SH-SY5Y (cell line): ENCODE data around the gene ADPRHL1.

Source experiments
- GATA2 ChIP-seq: IDR thresholded peaks from 2 replicates; pipeline ENCODE4 v1.6.1; 2011; ENCODE audit warnings: mild to moderate bottlenecking, low read depth, low read length
- GATA3 ChIP-seq: IDR thresholded peaks from 2 replicates; pipeline ENCODE4 v1.6.1; 2011; ENCODE audit warnings: low read depth, mild to moderate bottlenecking, low read length, moderate library complexity

DNA sequence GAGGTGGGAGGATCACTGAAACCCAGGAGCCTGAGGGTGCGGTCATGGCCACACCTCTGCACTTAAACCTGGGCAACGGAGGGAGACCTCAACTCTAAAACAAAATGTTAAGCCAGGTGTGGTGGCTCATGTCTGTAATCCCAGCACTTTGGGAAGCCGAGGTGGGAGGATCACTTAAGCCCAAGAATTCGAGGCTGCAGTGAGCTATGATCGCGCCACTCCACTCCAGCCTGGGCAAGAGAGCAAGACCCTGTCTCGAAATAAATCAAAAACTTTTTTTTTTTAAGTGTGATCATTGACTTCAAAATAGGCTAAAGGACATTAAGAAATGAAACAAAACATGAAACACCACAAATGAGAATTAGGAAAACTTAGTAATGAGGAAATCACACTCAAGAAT is 16.3 kb upstream of the ADPRHL1 start:
- no peak for TF ChIP-seq GATA2
- TF ChIP-seq GATA3: no peak
